SKM-1 treated with dmso at 0.1 percent for 144 hours (cell line): ENCODE data around the gene KIFAP3.

ENCODE experiments used
- DNase-seq: peaks from one replicate; lab custom pipeline; 2025; ENCODE audit not compliant: unreplicated experiment; lab: John Stamatoyannopoulos, UW

The KIFAP3 gene

DNA sequence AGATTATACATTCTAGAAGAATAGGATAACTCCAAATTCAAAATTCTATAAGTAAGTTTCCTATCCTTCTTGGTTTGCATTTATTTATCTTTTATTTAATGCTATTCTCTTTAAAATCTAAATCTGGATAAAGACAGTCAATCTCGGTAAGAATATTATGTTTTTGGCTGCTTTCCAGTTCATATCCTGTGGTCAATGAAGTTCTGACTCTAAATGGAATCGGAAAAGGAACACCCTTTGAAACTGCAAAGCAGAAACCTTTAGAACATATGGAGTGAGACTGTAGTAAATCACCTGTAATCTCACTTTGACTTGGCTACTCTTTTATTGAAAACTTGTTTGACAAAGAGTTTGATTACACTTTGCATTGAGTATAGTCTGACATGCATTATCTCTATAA lies 85.2 kb downstream of the KIFAP3 start:
- no peak for DNase-seq

DNA sequence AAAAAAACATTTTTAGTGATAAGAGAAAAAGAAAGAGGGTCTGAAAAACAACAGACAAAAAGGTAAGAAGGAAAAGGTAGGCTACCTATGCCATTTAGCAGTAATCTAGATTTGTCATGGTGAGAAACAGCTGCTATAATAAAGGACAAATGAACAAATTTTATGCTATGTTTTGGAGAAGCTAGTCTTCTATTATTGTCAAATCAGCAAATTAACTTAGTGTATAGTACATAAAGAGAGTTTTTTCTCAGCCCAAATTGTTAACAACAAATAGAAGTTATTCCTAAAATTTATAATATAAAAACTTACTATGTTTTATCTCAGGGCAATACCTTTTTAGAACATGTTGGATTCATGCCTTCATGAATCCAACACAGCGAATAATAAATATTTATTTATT lies 88.7 kb downstream of the KIFAP3 start:
- DNase-seq, result no peak

DNA sequence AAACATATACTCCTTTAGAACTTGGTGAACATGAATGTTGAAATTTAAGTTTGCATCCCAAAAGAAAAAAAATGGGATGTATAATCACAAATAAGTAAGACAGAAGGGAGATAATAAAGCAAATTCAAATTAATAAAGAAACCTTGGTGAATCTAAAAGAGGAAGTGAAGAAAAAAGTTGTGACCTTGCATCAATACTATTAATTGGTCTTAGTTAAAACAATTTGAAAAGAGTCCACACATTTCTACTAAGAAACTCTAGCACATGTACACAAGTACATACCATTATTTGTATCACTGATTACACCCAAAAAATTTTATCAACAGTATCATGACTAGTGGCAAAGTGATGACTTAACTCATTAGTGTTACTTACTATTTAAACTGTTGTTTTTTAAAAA lies 100.4 kb downstream of the KIFAP3 start:
- no peak for DNase-seq

DNA sequence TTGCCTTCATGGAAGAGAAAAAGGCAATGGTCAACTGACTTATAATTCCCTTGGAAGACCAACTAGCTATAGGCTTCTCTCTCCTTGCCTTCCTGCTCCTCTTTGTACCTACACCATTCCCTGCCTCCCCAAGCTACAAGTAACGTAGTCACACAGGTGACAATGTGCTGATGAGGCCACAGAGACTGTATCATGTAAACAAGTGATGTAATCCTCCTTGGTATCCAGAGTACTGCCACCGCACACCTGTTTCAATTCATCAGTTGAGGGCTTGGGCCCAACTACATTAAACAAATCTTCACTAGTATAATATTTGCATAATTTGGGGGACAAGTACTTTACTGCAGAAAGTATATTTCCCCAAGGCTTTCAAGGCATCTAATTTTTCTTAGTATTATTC lies 104.4 kb downstream of the KIFAP3 start:
- DNase-seq, result no peak

DNA sequence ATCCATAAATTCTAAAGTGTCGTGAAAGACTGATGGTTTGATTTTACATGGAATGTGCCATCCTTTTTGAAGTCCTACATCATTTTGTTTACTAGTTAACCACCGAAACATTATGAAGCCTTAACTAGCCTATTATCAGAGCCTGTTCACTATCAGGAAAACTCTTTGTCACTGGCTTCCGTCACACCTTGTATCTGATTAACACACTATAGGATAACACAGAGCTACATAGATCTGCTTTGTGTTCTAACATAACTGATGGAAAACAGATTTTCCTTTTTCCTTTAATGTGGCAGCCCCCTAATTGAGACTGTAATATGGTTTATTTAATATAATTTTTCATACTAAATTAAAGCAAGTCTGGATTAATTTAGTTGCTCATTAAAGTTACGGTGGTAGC lies 106.3 kb downstream of the KIFAP3 start:
- no peak for DNase-seq

DNA sequence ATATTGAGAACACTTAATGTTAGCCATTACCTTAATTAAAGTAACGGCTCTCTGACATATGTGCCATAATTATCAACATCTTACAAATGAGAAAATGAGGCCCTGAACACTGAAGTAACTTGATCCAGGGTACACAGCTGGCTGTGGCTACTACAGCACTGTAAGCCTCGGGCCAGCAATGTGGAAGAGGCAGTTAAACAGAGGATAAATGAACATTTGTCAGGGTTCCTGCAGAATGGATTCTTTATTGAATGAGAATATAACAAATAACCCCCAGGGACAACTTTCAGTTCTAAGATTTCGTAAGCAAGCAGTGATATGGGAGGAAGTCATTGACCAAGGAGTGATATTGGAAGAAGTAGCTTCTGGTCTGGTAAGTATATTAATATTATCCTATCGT lies 110.3 kb downstream of the KIFAP3 start:
- DNase-seq, result no peak

DNA sequence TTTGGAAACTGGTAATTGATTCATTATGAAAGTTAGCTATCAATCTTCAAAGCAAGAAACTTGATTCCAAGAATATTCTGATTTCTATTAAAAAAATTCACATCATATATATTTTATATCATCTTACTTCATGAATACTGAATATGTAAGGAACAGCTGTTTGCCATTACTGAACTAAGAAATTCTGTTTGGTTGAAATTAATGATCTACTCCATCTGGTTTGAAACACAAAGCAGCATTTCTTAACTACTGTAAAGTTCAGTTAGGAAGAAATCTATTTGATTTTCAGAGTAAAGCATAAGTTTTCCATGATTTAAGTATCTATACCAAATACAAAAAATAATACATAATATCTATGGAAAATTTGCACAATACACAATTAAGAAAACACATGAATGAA lies 114.8 kb downstream of the KIFAP3 start:
- no peak for DNase-seq

DNA sequence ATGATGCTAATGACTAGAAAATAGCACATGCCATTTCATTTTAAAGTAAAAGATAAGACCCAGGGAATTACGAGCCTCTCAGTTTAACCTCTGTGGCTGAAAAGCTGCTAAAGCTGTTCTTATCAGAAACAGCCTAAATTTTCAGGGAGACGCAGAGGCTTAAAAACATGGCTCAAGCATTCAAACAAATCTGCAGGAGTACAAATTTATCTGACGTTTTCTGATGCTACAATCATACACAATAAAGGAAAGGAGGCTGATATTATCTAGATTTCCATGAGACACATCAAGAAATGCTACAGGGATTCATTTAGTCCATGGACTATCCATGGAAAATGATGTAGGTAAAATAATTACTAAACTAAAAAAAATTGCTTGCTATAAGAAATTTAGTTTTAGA lies 115.5 kb downstream of the KIFAP3 start:
- DNase-seq, result no peak

DNA sequence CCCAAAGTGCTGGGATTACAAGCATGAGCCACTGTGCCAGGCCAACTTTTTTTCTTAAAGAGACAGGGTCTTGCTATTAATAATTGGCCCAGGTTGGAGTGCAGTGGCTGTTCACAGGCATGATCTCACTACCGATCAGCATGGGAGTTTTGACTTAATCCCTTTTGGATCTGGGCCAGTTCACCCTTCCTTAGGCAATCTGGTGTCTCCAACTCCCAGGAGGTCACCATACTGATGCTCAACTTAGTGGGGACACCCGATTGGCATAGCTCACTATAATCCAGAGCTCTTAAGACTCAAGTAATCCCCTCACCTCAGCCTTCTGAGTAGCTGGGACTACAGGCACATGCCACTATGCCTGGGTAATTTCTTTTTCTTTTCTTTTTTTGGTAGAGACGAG lies 116.6 kb downstream of the KIFAP3 start:
- DNase-seq, result no peak

DNA sequence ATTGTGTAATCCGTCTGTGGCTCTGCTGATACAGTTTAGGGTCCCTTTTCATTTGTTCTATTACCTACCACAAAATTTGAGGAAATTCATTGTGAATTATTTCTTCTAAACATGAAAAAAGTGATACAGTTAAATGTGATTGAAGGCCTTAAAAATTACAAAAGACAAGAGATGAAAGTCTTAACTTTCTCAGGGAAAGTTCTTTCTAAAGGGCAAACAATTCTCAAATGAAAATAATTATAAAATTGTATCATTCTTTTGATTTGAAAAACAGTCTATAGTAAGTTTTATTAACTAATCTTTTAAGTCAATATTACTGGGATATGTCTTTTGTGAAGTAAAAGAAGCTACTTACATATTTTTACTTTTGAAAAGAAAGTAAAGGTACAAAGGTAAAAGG lies 123.4 kb downstream of the KIFAP3 start:
- DNase-seq, result no peak

DNA sequence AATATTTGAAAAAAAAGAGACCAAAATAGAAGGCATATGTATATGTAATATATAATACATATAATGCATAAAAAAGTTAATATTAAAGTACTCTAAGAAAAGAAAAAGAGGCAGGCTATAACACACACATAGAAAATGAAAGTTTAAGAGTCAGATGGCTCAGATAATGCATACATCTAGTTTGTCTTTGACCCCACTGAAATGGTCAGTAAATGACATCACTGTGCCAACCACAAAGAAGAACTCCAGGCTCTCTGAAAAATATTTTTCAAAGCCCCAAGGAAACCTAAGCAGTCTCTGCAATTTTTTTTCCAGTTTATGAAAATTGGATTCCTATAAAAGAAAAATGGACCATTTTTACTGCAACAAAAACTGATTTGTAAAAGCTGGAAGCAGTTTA lies 125.4 kb downstream of the KIFAP3 start:
- no peak for DNase-seq

DNA sequence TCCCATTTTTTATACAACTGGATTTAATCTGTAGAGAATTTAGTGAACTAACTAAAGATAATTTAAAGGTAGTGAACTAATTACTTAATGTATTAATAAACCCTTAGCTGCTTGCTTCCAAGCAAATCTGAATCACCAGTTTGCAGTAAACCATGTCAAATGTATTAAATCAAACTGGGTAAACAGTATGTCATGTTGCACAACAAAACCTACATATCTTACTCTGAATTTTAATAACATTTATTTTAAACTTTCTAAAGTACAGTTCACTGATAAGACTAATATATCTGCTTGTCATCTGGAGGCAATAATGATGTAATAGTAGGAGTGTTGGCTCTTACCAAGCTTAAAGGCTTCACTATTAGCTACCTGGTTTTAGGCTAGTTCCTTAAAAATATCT lies 128.3 kb downstream of the KIFAP3 start:
- DNase-seq, result no peak

DNA sequence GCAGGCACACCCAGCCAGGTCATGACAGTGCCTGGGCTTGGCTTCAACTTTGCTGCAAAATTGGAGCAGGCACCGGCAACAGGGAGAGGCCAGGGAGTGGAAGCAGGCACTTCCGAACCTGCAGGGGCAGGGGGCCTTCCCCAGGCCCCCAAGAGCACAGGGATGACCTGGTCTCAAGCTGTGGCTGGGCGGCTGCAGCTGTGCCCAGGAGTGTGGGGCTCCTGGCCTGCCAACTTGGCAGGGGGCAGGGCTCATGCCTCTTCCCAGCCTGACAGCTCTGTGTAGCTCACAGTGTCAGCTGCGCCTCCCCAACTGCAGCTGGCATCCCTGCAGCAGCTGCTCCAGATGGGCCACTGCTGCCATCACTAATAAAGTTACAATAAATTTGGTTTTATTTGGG lies 129.3 kb downstream of the KIFAP3 start:
- DNase-seq, result no peak

DNA sequence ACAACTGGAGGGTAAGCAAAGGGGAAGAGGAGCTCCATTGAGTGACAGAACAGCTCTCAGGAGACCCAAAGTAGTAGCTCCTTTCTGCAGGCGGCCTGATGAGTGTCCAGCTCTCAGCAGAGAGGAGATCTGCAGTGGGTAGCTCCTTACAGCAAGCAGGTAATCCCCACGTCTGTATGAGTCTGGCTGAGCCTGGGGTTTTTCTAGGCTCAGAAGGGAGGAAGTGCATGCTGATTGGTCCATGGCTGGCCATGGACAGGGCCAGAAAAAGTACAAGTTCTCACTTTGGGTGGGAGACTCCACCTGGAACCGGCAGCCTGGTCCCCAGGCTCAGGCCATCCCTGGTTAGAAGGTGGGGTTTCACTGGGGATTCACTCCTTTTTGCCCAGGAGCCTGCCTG lies 129.9 kb downstream of the KIFAP3 start:
- DNase-seq, result no peak

DNA sequence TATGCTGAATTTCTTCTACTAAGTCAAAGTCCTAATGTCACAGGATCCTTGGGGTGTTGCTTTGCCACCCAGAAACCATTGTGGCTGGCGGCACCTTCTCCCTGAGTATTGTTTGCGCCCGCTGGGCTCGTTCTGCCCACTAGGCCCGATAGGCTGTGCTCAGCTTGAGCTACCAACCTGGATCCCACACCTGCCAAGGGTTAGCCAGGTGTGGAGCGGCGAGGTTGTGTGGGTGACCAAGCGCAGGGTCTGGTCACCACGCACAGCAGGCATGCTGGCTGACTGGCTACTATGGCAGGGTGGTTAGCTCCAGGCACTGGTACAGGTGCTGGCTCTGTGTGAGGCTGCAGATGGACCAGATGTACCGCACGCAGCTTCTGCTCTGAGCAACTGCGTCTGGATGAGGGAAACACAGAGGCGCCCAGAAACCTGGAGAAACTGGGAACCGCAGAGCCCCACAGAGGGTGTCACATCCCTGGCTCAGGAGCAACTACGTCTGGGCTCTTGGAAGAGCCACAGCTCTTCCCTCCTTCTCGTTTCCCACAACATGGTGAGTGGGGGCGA lies 130.4 kb downstream of the KIFAP3 start:
- no peak for DNase-seq

DNA sequence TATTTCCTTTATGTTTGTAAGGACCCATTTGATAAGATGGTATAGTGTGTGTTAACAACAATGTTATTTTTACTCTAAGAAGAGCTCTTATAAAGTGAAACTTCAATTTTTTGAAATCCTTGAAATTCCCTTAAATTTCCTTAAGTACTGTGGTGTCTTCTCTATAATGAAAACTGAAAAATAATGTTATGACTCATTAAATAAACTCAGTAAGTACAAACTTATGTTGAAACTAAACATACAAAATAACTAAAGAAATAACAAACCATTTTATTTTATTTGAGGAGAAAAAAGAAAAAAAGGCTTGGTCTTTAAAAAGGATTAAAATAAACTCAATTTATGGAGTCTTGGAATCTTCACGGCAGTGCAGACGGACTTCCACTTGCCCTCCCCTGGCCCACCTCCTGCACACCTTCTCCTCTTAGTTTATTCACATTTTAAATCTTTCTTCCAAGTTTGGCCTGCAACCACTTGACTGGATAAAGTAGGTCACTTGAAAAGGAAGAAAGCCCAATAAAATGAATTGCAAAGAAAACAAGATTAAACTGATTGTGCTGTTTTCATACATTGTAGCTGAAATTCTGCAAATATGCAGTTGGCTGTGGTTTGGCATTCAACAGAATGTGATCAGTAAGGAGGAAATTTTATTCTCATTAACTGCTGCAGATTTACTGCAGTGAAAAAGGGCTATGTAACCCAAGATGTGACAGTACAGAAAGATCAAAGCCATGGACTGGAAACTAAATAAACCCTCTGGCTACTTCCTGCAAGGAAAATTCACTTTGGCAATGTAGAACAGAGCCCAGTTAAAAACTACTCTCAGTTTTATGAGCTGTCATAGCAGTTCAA lies 132.3 kb downstream of the KIFAP3 start:
- no peak for DNase-seq

DNA sequence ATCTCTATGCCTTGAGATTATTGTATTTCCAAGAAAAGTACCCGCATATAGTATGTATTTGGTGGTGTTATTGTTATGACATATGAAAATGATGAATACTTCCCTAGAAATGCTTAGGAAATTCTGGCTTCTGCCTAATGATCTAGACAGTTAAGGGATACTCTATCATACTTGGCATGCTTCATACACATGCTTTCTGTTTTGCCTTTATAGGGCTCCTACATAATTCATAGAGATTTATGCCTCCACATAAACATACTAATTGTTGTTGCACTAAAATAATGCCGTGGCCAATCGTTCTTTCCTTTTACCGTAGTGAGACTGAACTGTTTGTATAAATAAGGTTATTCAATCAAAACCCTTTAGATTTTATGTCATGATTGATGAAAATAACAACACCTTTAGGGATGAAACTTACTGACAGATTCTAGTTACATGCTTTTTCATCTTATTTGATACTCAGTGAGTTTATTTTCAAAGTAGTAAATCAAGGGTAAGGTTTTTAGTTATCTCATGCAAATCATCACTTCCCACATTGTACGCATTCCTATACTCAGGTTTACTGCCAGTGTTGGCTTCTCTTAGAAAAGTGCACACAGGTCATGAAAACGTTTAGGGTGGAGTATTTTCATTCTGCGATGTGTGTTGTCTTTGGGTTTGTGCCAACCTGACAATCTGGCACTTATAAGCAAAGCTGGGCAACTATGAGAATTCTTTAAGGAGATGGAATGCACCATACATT lies 140.3 kb downstream of the KIFAP3 start:
- DNase-seq, result no peak

DNA sequence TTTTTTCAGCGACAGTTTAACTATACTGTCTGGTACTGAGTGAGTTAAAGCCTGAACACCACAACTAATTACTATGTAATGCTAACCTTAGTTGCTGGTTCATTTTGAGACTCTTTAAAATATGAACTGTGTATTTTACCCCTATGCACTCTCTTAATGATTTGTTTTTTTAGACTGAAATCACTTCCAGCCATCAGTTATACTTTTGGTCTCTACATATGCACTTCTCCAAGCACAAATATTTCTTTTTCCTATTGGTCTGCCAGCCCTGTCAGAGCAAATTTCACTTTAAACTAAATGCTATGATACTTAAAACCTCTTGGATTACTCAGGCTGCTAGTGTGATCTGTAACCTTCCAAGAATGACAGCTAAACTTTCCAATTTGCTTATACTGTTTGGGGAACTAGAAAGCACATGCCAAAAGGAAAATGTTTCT lies 142.7 kb downstream of the KIFAP3 start:
- DNase-seq, result no peak

DNA sequence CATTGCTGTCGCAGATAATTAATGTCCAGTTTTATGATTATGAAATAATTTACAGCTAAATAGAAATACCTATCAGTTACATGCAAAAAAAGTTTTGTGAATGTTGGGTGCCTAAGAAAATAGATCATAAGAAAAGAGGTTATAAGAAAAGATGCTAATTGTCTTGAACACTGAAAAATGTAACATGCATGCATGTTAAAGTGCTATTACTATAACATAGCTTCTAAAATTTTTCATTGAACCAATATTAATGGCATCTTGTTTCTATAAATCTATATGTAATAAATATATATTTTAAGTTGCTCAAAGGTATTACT lies 145.3 kb downstream of the KIFAP3 start:
- no peak for DNase-seq

DNA sequence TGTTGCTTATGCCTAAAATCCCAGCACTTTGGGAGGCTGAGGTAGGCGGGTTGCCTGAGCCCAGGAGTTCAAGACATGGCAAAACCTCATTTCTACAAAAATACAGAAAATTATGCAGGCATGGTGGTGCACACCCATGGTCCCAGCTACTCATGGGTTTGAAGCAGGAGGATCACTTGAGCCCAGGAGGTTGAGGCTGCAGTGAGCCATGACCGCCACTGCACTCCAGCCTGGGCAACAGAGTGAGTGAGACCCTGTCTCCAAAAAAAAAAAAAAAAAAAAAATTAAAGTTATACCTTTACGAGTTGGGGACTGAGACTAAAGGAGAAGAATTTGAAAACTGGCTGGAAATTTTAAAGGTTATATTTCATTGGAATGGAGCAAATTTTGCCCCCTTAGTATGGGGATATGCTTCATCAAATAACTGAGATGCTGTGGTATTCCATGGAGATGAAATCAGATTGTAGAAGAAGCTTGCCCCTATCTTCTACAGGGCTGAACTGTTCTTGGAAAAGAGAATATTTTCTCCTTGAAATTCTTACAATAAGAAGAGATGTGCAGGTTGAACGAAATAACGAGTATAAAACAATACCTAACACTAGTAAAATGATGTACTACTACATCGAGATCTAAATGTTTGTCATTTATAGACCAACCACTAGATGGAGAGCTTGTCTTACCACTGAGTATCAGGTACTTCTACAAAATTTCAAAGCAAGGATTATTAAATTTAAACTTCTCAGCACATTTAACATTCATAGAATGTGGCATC lies 145.9 kb downstream of the KIFAP3 start:
- DNase-seq, result peak; percentile 63
